ENCODE measurements around the gene STYXL1.

The STYXL1 gene

GRCh38 chr7:75948179-75948578 lies 99.6 kb downstream of the STYXL1 start:
- DNase-seq = no peak

Data from activated CD4-positive, alpha-beta T cell treated with anti-CD3 and anti-CD28 coated beads, Interleukin-2, amount 50 U/mL, for 16 hours (primary cell).